IMR-90 (cell line): ENCODE data around the gene DGKZ.

ENCODE experiments used
- FOS ChIP-seq: fragments of 150-350 bp; IDR thresholded peaks from 2 replicates; pipeline ENCODE4 v1.6.1; 2016; ENCODE audit warnings: low read depth, low read length
- MXI1 ChIP-seq: IDR thresholded peaks from 2 replicates; pipeline ENCODE4 v1.6.1; 2012; ENCODE audit warnings: low read depth, mild to moderate bottlenecking, low read length, moderate library complexity, borderline replicate concordance
- NFE2L2 ChIP-seq: fragments of 150-350 bp; IDR thresholded peaks from 2 replicates; pipeline ENCODE4 v1.6.1; 2016; ENCODE audit warnings: low read depth, mild to moderate bottlenecking, low read length
- POLR2A ChIP-seq: IDR thresholded peaks from 2 replicates; pipeline ENCODE4 v1.6.1; 2012; ENCODE audit warnings: mild to moderate bottlenecking, low read depth, low read length
- RAD21 ChIP-seq: IDR thresholded peaks from 2 replicates; pipeline ENCODE4 v1.6.1; 2012; ENCODE audit warnings: low read length, improper control_type of control experiment
- TF ChIP-seq, protein P1 (sequence below): conservative IDR thresholded peaks from 2 replicates; pipeline ENCODE4 v1.5.1; 2012; ENCODE audit warnings: mild to moderate bottlenecking, low read depth, low read length, improper control_type of control experiment

DNA sequence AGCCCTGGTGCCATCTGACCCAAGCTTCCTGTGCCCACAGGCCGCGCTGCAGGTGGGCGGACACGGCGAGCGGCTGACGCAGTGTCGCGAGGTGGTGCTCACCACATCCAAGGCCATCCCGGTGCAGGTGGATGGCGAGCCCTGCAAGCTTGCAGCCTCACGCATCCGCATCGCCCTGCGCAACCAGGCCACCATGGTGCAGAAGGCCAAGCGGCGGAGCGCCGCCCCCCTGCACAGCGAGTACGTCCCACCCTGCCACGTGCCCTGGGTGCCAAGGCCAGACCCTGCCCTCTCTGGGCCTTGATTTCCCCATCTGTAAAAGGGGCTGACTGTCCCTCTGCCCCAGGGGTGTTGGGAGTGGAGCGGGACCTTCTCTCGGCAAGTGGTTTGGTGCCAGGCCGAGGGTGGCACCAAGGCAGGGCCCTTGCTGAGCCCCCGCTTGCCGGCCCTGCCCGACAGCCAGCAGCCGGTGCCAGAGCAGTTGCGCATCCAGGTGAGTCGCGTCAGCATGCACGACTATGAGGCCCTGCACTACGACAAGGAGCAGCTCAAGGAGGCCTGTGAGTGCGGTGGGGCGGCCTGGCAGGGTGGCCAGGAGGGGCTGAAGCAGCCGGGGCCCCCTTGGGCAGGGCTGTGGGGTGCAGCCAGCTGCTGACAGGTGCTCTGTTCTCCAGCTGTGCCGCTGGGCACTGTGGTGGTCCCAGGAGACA lies 28.3 kb downstream of the DGKZ start:
- TF ChIP-seq, protein P1, sequence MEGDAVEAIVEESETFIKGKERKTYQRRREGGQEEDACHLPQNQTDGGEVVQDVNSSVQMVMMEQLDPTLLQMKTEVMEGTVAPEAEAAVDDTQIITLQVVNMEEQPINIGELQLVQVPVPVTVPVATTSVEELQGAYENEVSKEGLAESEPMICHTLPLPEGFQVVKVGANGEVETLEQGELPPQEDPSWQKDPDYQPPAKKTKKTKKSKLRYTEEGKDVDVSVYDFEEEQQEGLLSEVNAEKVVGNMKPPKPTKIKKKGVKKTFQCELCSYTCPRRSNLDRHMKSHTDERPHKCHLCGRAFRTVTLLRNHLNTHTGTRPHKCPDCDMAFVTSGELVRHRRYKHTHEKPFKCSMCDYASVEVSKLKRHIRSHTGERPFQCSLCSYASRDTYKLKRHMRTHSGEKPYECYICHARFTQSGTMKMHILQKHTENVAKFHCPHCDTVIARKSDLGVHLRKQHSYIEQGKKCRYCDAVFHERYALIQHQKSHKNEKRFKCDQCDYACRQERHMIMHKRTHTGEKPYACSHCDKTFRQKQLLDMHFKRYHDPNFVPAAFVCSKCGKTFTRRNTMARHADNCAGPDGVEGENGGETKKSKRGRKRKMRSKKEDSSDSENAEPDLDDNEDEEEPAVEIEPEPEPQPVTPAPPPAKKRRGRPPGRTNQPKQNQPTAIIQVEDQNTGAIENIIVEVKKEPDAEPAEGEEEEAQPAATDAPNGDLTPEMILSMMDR: no peak
- no peak for TF ChIP-seq POLR2A
- TF ChIP-seq MXI1: no peak
- no peak for TF ChIP-seq FOS
- no peak for TF ChIP-seq NFE2L2
- no peak for TF ChIP-seq RAD21
